CD4-positive, CD25-positive, alpha-beta regulatory T cell (primary cell): ENCODE results near the gene RIMBP2. TPM values are rescaled to one million over a fixed set of nuclear protein-coding genes. Genes with fewer than 3 reads are reported as not detected.

Experiments used
- ATAC-seq, 2 donors: fragments of 150-1000 bp; cut with Tn5 transposase; one replicate each; pipeline ENCODE4 v1.10.0; 2021; ENCODE audit warnings: low read depth in 2 of 2, moderate number of reproducible peaks in 2 of 2, moderate library complexity in 1 of 2
- DNase-seq, 3 donors: peaks; one replicate each; pipeline versions ENCODE4 v3.0.0 to v3.0.0-alpha.2; 2012 to 2022; ENCODE audit warnings: mixed read lengths in 1 of 3
- H3K27ac ChIP-seq: one replicate; pipeline ENCODE4 v1.7.0; 2013; ENCODE audit warnings: mild to moderate bottlenecking, low read length; ENCODE audit not compliant: insufficient read depth, poor library complexity, severe bottlenecking
- H3K27me3 ChIP-seq: one replicate; pipeline ENCODE4 v1.7.0; 2013; ENCODE audit warnings: low read length; ENCODE audit not compliant: control insufficient read depth, insufficient read depth
- H3K36me3 ChIP-seq: one replicate; pipeline ENCODE4 v1.7.0; 2013; ENCODE audit warnings: mild to moderate bottlenecking, low read length, moderate library complexity; ENCODE audit not compliant: control insufficient read depth, insufficient read depth
- H3K4me1 ChIP-seq: 2 replicates; pipeline ENCODE4 v1.7.0; 2013; ENCODE audit warnings: mild to moderate bottlenecking, low read length; ENCODE audit not compliant: insufficient read depth, control insufficient read depth, poor library complexity, severe bottlenecking
- H3K4me3 ChIP-seq: one replicate; pipeline ENCODE4 v1.7.0; 2013; ENCODE audit warnings: low read depth, mild to moderate bottlenecking, low read length, moderate library complexity
- H3K9me3 ChIP-seq, 2 experiments: 1 replicate in 1 of 2; 2 replicates in 1 of 2; pipeline ENCODE4 v1.7.0; 2013; ENCODE audit warnings: low read length in 2 of 2, mild to moderate bottlenecking in 1 of 2, moderate library complexity in 1 of 2; ENCODE audit not compliant: control insufficient read depth in 2 of 2
- H3K27ac Mint-ChIP-seq, 3 donors: one replicate each; pipeline ENCODE4 v1.8.0; 2020 to 2022; ENCODE audit warnings: mild to moderate bottlenecking in 3 of 3, mixed read lengths in 3 of 3, moderate library complexity in 2 of 3
- H3K27me3 Mint-ChIP-seq: one replicate; pipeline ENCODE4 v1.8.0; 2022; ENCODE audit warnings: mild to moderate bottlenecking, mixed read lengths
- H3K36me3 Mint-ChIP-seq: one replicate; pipeline ENCODE4 v1.8.0; 2020; ENCODE audit warnings: mixed read lengths
- H3K4me1 Mint-ChIP-seq, 4 donors: one replicate each; pipeline ENCODE4 v1.8.0; 2020 to 2022; ENCODE audit warnings: mixed read lengths in 4 of 4, mild to moderate bottlenecking in 1 of 4
- H3K4me3 Mint-ChIP-seq, 4 donors: one replicate each; pipeline ENCODE4 v1.8.0; 2020 to 2022; ENCODE audit warnings: mild to moderate bottlenecking in 4 of 4, mixed read lengths in 4 of 4, moderate library complexity in 3 of 4
- H3K9me3 Mint-ChIP-seq, 7 donors: one replicate each; pipeline ENCODE4 v1.8.0; 2020 to 2022; ENCODE audit warnings: mixed read lengths in 7 of 7, mild to moderate bottlenecking in 3 of 7, moderate library complexity in 2 of 7
- polyA plus RNA-seq, 4 donors: library from polyadenylated mRNA; unstranded; fragments of 300-500 nt; fragmentation: Illumina TruSeq; gene quantifications; one replicate each; pipeline ENCODE4 v1.2.3, GENCODE V29; 2021
- total RNA-seq: library from RNA; stranded (reverse); gene quantifications from one replicate; pipeline ENCODE4 v1.2.3, GENCODE V29; 2022

The RIMBP2 gene
- total and polyA plus RNA-seq, 5 donors from 2014 or later, result not detected

- no peaks in the 10 kb centered on the region for H3K36me3 ChIP-seq
- Mint-ChIP-seq H3K27me3 (no peaks in the 10 kb centered on the region), H3K27ac (no peak overlapping the region), H3K9me3 (peaks cover 0 to 2% (median 0%) of the 10 kb centered on the region in 7 donors), H3K4me3 (no peak overlapping the region), H3K36me3 (no peaks in the 10 kb centered on the region), H3K4me1 (no peaks in the 10 kb centered on the region)
- H3K27ac ChIP-seq, result no peak overlapping the region
- DNase-seq (no peak), ATAC-seq (no peak)
- no peak overlapping the region for H3K4me3 ChIP-seq
- H3K4me1 ChIP-seq, result no peaks in the 10 kb centered on the region
- no peaks in the 10 kb centered on the region for H3K27me3 ChIP-seq
- peaks cover 0 to 4% of the 10 kb centered on the region in 2 experiments for H3K9me3 ChIP-seq
Observed at GRCh38 chr12:130626601-130627000, 89.5 kb downstream of the RIMBP2 start.

- H3K36me3 ChIP-seq, result no peaks in the 10 kb centered on the region
- Mint-ChIP-seq H3K4me1 (no peaks in the 10 kb centered on the region), H3K4me3 (no peak overlapping the region), H3K27ac (no peak overlapping the region), H3K9me3 (peaks cover 0 to 1% (median 0%) of the 10 kb centered on the region in 7 donors), H3K36me3 (no peaks in the 10 kb centered on the region), H3K27me3 (no peaks in the 10 kb centered on the region)
- no peaks in the 10 kb centered on the region for H3K4me1 ChIP-seq
- no peak overlapping the region for H3K4me3 ChIP-seq
- ATAC-seq (no peak), DNase-seq (no peak)
- H3K27ac ChIP-seq, result no peak overlapping the region
- H3K9me3 ChIP-seq, result peaks cover 0 to 4% of the 10 kb centered on the region in 2 experiments
- no peaks in the 10 kb centered on the region for H3K27me3 ChIP-seq
Observed at GRCh38 chr12:130625201-130625600, 90.9 kb downstream of the RIMBP2 start.

- no peaks in the 10 kb centered on the region for H3K36me3 Mint-ChIP-seq
- H3K9me3 Mint-ChIP-seq, result peaks cover 0 to 1% (median 0%) of the 10 kb centered on the region in 7 donors
- no peak for ATAC-seq
- H3K27ac Mint-ChIP-seq, result no peak overlapping the region
- H3K27me3 Mint-ChIP-seq, result no peaks in the 10 kb centered on the region
- Histone ChIP-seq H3K9me3 (peaks cover 0 to 4% of the 10 kb centered on the region in 2 experiments), H3K36me3 (no peaks in the 10 kb centered on the region), H3K27me3 (no peaks in the 10 kb centered on the region), H3K27ac (no peak overlapping the region), H3K4me3 (no peak overlapping the region), H3K4me1 (no peaks in the 10 kb centered on the region)
- no peaks in the 10 kb centered on the region for H3K4me1 Mint-ChIP-seq
- DNase-seq, result no peak
- no peak overlapping the region for H3K4me3 Mint-ChIP-seq
Observed at GRCh38 chr12:130622803-130623202, 93.3 kb downstream of the RIMBP2 start.

- Mint-ChIP-seq H3K27me3 (no peaks in the 10 kb centered on the region), H3K27ac (no peak overlapping the region), H3K9me3 (peaks cover 0 to 1% (median 0%) of the 10 kb centered on the region in 7 donors), H3K36me3 (no peaks in the 10 kb centered on the region), H3K4me3 (no peak overlapping the region), H3K4me1 (no peaks in the 10 kb centered on the region)
- ATAC-seq (no peak), DNase-seq (no peak)
- no peak overlapping the region for H3K4me3 ChIP-seq
- no peak overlapping the region for H3K27ac ChIP-seq
- no peaks in the 10 kb centered on the region for H3K36me3 ChIP-seq
- no peaks in the 10 kb centered on the region for H3K27me3 ChIP-seq
- peaks cover 0 to 4% of the 10 kb centered on the region in 2 experiments for H3K9me3 ChIP-seq
- H3K4me1 ChIP-seq, result no peaks in the 10 kb centered on the region
Observed at GRCh38 chr12:130621696-130622298, 94.3 kb downstream of the RIMBP2 start.

GRCh38 chr12:130620756-130621155, 95.3 kb downstream of the RIMBP2 start:
- Mint-ChIP-seq H3K27ac (no peak overlapping the region), H3K9me3 (peaks cover 0 to 1% (median 0%) of the 10 kb centered on the region in 7 donors), H3K27me3 (no peaks in the 10 kb centered on the region), H3K36me3 (no peaks in the 10 kb centered on the region), H3K4me1 (no peaks in the 10 kb centered on the region), H3K4me3 (no peak overlapping the region)
- no peak for DNase-seq
- no peaks in the 10 kb centered on the region for H3K36me3 ChIP-seq
- H3K27me3 ChIP-seq, result no peaks in the 10 kb centered on the region
- H3K27ac ChIP-seq, result no peak overlapping the region
- peaks cover 0 to 4% of the 10 kb centered on the region in 2 experiments for H3K9me3 ChIP-seq
- no peak overlapping the region for H3K4me3 ChIP-seq
- ATAC-seq, result no peak
- no peaks in the 10 kb centered on the region for H3K4me1 ChIP-seq

GRCh38 chr12:130620281-130620680, 95.8 kb downstream of the RIMBP2 start:
- Mint-ChIP-seq H3K27me3 (no peaks in the 10 kb centered on the region), H3K4me3 (no peak overlapping the region), H3K9me3 (no peaks in the 10 kb centered on the region), H3K27ac (no peak overlapping the region), H3K36me3 (no peaks in the 10 kb centered on the region), H3K4me1 (no peaks in the 10 kb centered on the region)
- no peaks in the 10 kb centered on the region for H3K27me3 ChIP-seq
- ATAC-seq, result no peak
- DNase-seq, result no peak
- H3K36me3 ChIP-seq, result no peaks in the 10 kb centered on the region
- H3K4me1 ChIP-seq, result no peaks in the 10 kb centered on the region
- H3K9me3 ChIP-seq, result peaks cover 0 to 4% of the 10 kb centered on the region in 2 experiments
- no peak overlapping the region for H3K27ac ChIP-seq
- no peak overlapping the region for H3K4me3 ChIP-seq

GRCh38 chr12:130619385-130620001, 96.6 kb downstream of the RIMBP2 start:
- Histone ChIP-seq H3K4me1 (no peaks in the 10 kb centered on the region), H3K9me3 (peaks cover 0 to 4% of the 10 kb centered on the region in 2 experiments), H3K27me3 (no peaks in the 10 kb centered on the region), H3K36me3 (no peaks in the 10 kb centered on the region), H3K27ac (no peak overlapping the region), H3K4me3 (no peak overlapping the region)
- no peak overlapping the region for H3K27ac Mint-ChIP-seq
- no peaks in the 10 kb centered on the region for H3K36me3 Mint-ChIP-seq
- DNase-seq, result no peak
- no peaks in the 10 kb centered on the region for H3K27me3 Mint-ChIP-seq
- ATAC-seq, result no peak
- no peaks in the 10 kb centered on the region for H3K4me1 Mint-ChIP-seq
- H3K4me3 Mint-ChIP-seq, result no peak overlapping the region
- H3K9me3 Mint-ChIP-seq, result no peaks in the 10 kb centered on the region

- H3K27me3 Mint-ChIP-seq, result no peaks in the 10 kb centered on the region
- Histone ChIP-seq H3K36me3 (no peaks in the 10 kb centered on the region), H3K27me3 (no peaks in the 10 kb centered on the region), H3K27ac (no peak overlapping the region), H3K9me3 (no peaks in the 10 kb centered on the region), H3K4me1 (no peaks in the 10 kb centered on the region), H3K4me3 (no peak overlapping the region)
- DNase-seq, result no peak
- ATAC-seq, result no peak
- no peak overlapping the region for H3K4me3 Mint-ChIP-seq
- H3K9me3 Mint-ChIP-seq, result peaks cover 0 to 1% (median 0%) of the 10 kb centered on the region in 7 donors
- H3K4me1 Mint-ChIP-seq, result no peaks in the 10 kb centered on the region
- H3K36me3 Mint-ChIP-seq, result no peaks in the 10 kb centered on the region
- H3K27ac Mint-ChIP-seq, result no peak overlapping the region
Observed at GRCh38 chr12:130617219-130617618, 98.9 kb downstream of the RIMBP2 start.
